Thyroid gland (tissue), 4 donors: Measurements from ENCODE around the gene PIP5K1C.

Experiments
- CTCF ChIP-seq, 6 experiments: fragments of 200-600 bp in 3 of 6; fragments of 450-650 bp in 3 of 6; sonication (generic) in 3 of 6; IDR thresholded peaks; one replicate each; pipeline ENCODE4 v1.5.1; 2016 to 2019; ENCODE audit warnings: antibody characterized with exemption in 6 of 6, mild to moderate bottlenecking in 2 of 6, inconsistent platforms in 1 of 6, moderate library complexity in 1 of 6
- POLR2A ChIP-seq, 2 donors: fragments of 450-650 bp; IDR thresholded peaks; one replicate each; pipeline ENCODE4 v1.6.1; 2017; ENCODE audit warnings: antibody characterized with exemption in 2 of 2, mild to moderate bottlenecking in 2 of 2, moderate library complexity in 1 of 2

DNA sequence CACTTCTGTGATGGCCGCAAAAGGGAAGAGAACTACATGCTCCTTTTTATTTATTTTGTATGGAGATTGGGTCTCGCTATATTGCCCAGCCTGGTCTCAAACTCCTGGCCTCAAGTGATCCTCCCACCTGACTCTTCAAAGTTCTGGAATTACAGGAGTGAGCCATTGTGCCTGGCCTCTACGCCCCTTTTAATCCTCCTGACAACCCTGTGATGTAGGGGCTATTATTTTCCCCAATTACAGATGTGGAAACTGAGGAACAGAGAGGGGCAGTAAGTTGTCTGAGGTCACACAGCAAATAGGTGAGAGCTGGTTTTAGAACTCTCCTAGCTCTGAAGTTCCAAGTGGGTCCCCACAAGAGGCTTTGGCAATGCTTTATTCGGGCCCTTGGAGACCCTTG lies 19.6 kb upstream of the PIP5K1C start:
- TF ChIP-seq CTCF (IDR thresholded peaks at IDR 0.05) (no peak), POLR2A (IDR thresholded peaks at IDR 0.05) (no peak)
